ENCODE results near the gene PIWIL1. TPM values are rescaled to one million over a fixed set of nuclear protein-coding genes. Genes with fewer than 3 reads are reported as not detected.

The PIWIL1 gene
- not detected for total RNA-seq

- DNase-seq (ENCODE audit: low spot score) = no peak
- intact Hi-C loops (cut with DNase I) = loop anchor here (10.0 kb wide), 1 partner anchor 283 kb away; no protein-coding TSS in a partner anchor
- ATAC-seq = no peak
Observed at GRCh38 chr12:130337488-130338303, at the start of gene PIWIL1. TSS of gene PIWIL1 (plus strand) at chr12:130337887. CDS start at chr12:130342592, 4,705 bp downstream.

- intact Hi-C loops (cut with DNase I) = no loop called here
- no peak for ATAC-seq
Observed at GRCh38 chr12:130288206-130288605, 49.5 kb upstream of the PIWIL1 start.

GRCh38 chr12:130288691-130289090, 49.0 kb upstream of the PIWIL1 start:
- intact Hi-C loops (cut with DNase I) = no loop called here
- DNase-seq (ENCODE audit: low spot score) = no peak
- no peak for ATAC-seq

More at GRCh38 chr12:130288206-130288605, 49.5 kb upstream of the PIWIL1 start:
- no peak for DNase-seq (ENCODE audit: low spot score)

GRCh38 chr12:130290114-130290513, 47.6 kb upstream of the PIWIL1 start:
- intact Hi-C loops (cut with DNase I) = no loop called here
- DNase-seq (ENCODE audit: low spot score) = no peak
- ATAC-seq = no peak

- ATAC-seq = no peak
- intact Hi-C loops (cut with DNase I) = no loop called here
- DNase-seq (ENCODE audit: low spot score) = no peak
Observed at GRCh38 chr12:130298322-130299021, 39.2 kb upstream of the PIWIL1 start.

GRCh38 chr12:130299574-130299973, 38.1 kb upstream of the PIWIL1 start:
- ATAC-seq = no peak
- intact Hi-C loops (cut with DNase I) = no loop called here
- DNase-seq (ENCODE audit: low spot score) = no peak

GRCh38 chr12:130300090-130300489, 37.6 kb upstream of the PIWIL1 start:
- intact Hi-C loops (cut with DNase I) = no loop called here
- ATAC-seq (no peak), DNase-seq (ENCODE audit: low spot score) (no peak)

- ATAC-seq (no peak), DNase-seq (ENCODE audit: low spot score) (no peak)
- intact Hi-C loops (cut with DNase I) = no loop called here
Observed at GRCh38 chr12:130300737-130301535, 36.8 kb upstream of the PIWIL1 start.

GRCh38 chr12:130301559-130301958, 36.1 kb upstream of the PIWIL1 start:
- ATAC-seq (no peak), DNase-seq (ENCODE audit: low spot score) (no peak)
- intact Hi-C loops (cut with DNase I) = no loop called here

GRCh38 chr12:130303781-130304180, 33.9 kb upstream of the PIWIL1 start:
- no peak for ATAC-seq
- no peak for DNase-seq (ENCODE audit: low spot score)
- intact Hi-C loops (cut with DNase I) = no loop called here

- DNase-seq (ENCODE audit: low spot score) (no peak), ATAC-seq (no peak)
- intact Hi-C loops (cut with DNase I) = no loop called here
Observed at GRCh38 chr12:130307859-130308258, 29.8 kb upstream of the PIWIL1 start.

GRCh38 chr12:130308393-130308792, 29.3 kb upstream of the PIWIL1 start:
- DNase-seq (ENCODE audit: low spot score) (no peak), ATAC-seq (no peak)
- intact Hi-C loops (cut with DNase I) = no loop called here

- no peak for ATAC-seq
- intact Hi-C loops (cut with DNase I) = no loop called here
- DNase-seq (ENCODE audit: low spot score) = no peak
Observed at GRCh38 chr12:130316251-130316650, 21.4 kb upstream of the PIWIL1 start.

GRCh38 chr12:130320536-130320935, 17.2 kb upstream of the PIWIL1 start:
- DNase-seq (ENCODE audit: low spot score) (no peak), ATAC-seq (no peak)
- intact Hi-C loops (cut with DNase I) = no loop called here

- ATAC-seq = no peak
- intact Hi-C loops (cut with DNase I) = no loop called here
- DNase-seq (ENCODE audit: low spot score) = no peak
Observed at GRCh38 chr12:130322263-130322662, 15.4 kb upstream of the PIWIL1 start.

- intact Hi-C loops (cut with DNase I) = loop anchor here (10.0 kb wide), 1 partner anchor 276 kb away; no protein-coding TSS in a partner anchor
- ATAC-seq (no peak), DNase-seq (ENCODE audit: low spot score) (no peak)
Observed at GRCh38 chr12:130330685-130331084, 7.0 kb upstream of the PIWIL1 start.

- intact Hi-C loops (cut with DNase I) = loop anchor here (10.0 kb wide), 1 partner anchor 276 kb away; no protein-coding TSS in a partner anchor
- ATAC-seq = no peak
- DNase-seq (ENCODE audit: low spot score) = no peak
Observed at GRCh38 chr12:130331146-130331545, 6.5 kb upstream of the PIWIL1 start.

GRCh38 chr12:130333341-130333740, 4.3 kb upstream of the PIWIL1 start:
- DNase-seq (ENCODE audit: low spot score) (no peak), ATAC-seq (no peak)
- intact Hi-C loops (cut with DNase I) = loop anchor here (10.0 kb wide), 1 partner anchor 279 kb away; no protein-coding TSS in a partner anchor

- intact Hi-C loops (cut with DNase I) = loop anchor here (10.0 kb wide), 1 partner anchor 280 kb away; no protein-coding TSS in a partner anchor
- ATAC-seq = no peak
- DNase-seq (ENCODE audit: low spot score) = no peak
Observed at GRCh38 chr12:130334399-130334798, 3.3 kb upstream of the PIWIL1 start.
